ENCODE results near the gene MAST2. TPM values are rescaled to one million over a fixed set of nuclear protein-coding genes. Genes with fewer than 3 reads are reported as not detected.

MAST2 gene
- total RNA-seq, 1 experiment from 2014 or later = 36.2 TPM

DNA sequence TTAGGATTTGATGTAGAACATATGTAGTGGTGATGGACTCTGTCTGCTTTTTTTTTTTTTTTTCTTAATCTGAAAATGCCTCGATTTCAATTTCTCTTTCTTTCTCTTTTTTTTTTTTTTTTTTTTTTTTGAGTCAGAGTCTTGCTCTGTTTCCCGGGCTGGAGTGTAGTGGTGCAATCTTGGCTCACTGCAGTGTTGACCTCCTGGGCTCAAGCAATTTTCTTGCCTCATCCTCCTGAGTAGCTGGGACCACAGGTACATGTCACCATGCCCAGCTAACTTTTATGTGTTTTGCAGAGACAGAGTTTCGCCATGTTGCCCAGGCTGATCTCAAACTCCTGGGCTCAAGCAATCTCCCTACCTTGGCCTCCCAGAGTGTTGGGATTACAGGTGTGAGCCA, 17.4 kb downstream of the MAST2 start:
- DNase-seq = no peak
- no TSS peak for BruUV-seq (replicated peaks)
- no peak overlapping the region for H3K27ac Mint-ChIP-seq (ENCODE audit: unreplicated experiment)
- no peaks in the 10 kb centered on the region for H3K9me3 Mint-ChIP-seq (ENCODE audit: low read depth, unreplicated experiment)
- TF ChIP-seq, protein P1, sequence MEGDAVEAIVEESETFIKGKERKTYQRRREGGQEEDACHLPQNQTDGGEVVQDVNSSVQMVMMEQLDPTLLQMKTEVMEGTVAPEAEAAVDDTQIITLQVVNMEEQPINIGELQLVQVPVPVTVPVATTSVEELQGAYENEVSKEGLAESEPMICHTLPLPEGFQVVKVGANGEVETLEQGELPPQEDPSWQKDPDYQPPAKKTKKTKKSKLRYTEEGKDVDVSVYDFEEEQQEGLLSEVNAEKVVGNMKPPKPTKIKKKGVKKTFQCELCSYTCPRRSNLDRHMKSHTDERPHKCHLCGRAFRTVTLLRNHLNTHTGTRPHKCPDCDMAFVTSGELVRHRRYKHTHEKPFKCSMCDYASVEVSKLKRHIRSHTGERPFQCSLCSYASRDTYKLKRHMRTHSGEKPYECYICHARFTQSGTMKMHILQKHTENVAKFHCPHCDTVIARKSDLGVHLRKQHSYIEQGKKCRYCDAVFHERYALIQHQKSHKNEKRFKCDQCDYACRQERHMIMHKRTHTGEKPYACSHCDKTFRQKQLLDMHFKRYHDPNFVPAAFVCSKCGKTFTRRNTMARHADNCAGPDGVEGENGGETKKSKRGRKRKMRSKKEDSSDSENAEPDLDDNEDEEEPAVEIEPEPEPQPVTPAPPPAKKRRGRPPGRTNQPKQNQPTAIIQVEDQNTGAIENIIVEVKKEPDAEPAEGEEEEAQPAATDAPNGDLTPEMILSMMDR (IDR thresholded peaks at IDR 0.05; ENCODE audit: unreplicated experiment) = no peak
- peaks cover 12% of the 10 kb centered on the region for H3K4me1 Mint-ChIP-seq (ENCODE audit: low read depth, unreplicated experiment)
- no peaks in the 10 kb centered on the region for H3K27me3 Mint-ChIP-seq (ENCODE audit: unreplicated experiment)
- intact Hi-C loops (cut with micrococcal nuclease; ENCODE audit: unreplicated experiment) = no loop called here
- H3K4me3 Mint-ChIP-seq (ENCODE audit: low read depth, unreplicated experiment) = no peak overlapping the region
- CTCF ChIA-PET = interaction anchor here (0.7 kb wide), 1 partner anchor 203 kb away, joined by 3 read pairs; no protein-coding TSS in a partner anchor
- peaks cover 4% of the 10 kb centered on the region for H3K36me3 Mint-ChIP-seq (ENCODE audit: insufficient read depth, unreplicated experiment)

DNA sequence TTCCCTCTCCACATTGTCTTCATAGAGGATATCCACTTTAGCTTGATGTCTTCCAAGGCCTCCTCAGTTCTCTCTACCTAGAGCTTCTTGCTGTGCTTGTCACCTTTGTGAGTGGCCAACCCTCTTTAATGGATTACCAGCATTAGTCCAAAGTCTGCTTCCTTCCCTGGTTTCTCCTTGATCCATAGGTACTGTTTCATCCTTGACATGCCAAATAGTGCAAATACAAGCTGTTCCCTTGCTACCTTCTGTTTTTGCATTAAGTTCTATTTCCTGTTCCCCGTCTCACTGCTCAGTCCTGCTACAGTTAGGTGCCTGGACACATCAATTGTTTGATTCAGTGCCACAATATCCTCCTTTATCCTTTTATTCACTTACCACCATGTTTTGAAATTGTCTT, 19.2 kb downstream of the MAST2 start:
- TF ChIP-seq, protein P1 (IDR thresholded peaks at IDR 0.05; ENCODE audit: unreplicated experiment) = no peak
- Mint-ChIP-seq H3K27me3 (ENCODE audit: unreplicated experiment) (no peaks in the 10 kb centered on the region), H3K4me1 (ENCODE audit: low read depth, unreplicated experiment) (peaks cover 12% of the 10 kb centered on the region), H3K27ac (ENCODE audit: unreplicated experiment) (no peak overlapping the region), H3K36me3 (ENCODE audit: insufficient read depth, unreplicated experiment) (peaks cover 4% of the 10 kb centered on the region), H3K4me3 (ENCODE audit: low read depth, unreplicated experiment) (no peak overlapping the region), H3K9me3 (ENCODE audit: low read depth, unreplicated experiment) (no peaks in the 10 kb centered on the region)
- BruUV-seq (replicated peaks) = no TSS peak
- no peak for DNase-seq
- CTCF ChIA-PET = interaction anchor here (1.1 kb wide), 1 partner anchor 10 kb away, joined by 3 read pairs; no protein-coding TSS in a partner anchor
- intact Hi-C loops (cut with micrococcal nuclease; ENCODE audit: unreplicated experiment) = no loop called here

DNA sequence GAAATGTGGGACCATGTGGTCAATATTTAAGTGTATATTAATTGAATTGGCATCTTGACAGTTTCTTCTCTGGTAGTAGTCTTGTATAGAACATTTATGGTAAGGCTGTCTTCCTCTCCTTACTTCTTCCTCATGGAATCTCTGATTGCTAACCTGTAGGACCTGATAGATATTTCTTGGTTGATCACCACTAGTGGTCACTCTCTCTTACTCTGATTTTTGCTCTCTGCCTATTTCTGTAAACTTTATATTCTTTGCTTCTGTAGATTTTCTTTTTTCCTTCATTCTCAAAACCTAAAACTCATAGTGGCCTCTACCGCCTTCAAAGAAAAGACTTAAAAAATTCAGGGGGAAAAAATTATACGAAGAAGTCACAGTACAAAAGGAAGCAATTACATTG, 21.2 kb downstream of the MAST2 start:
- CTCF ChIA-PET = no interaction called here
- Mint-ChIP-seq H3K4me3 (ENCODE audit: low read depth, unreplicated experiment) (no peak overlapping the region), H3K9me3 (ENCODE audit: low read depth, unreplicated experiment) (no peaks in the 10 kb centered on the region), H3K36me3 (ENCODE audit: insufficient read depth, unreplicated experiment) (peaks cover 4% of the 10 kb centered on the region), H3K27ac (ENCODE audit: unreplicated experiment) (no peak overlapping the region), H3K27me3 (ENCODE audit: unreplicated experiment) (no peaks in the 10 kb centered on the region), H3K4me1 (ENCODE audit: low read depth, unreplicated experiment) (peaks cover 12% of the 10 kb centered on the region)
- intact Hi-C loops (cut with micrococcal nuclease; ENCODE audit: unreplicated experiment) = no loop called here
- no TSS peak for BruUV-seq (replicated peaks)
- TF ChIP-seq, protein P1 (IDR thresholded peaks at IDR 0.05; ENCODE audit: unreplicated experiment) = no peak
- DNase-seq = no peak

DNA sequence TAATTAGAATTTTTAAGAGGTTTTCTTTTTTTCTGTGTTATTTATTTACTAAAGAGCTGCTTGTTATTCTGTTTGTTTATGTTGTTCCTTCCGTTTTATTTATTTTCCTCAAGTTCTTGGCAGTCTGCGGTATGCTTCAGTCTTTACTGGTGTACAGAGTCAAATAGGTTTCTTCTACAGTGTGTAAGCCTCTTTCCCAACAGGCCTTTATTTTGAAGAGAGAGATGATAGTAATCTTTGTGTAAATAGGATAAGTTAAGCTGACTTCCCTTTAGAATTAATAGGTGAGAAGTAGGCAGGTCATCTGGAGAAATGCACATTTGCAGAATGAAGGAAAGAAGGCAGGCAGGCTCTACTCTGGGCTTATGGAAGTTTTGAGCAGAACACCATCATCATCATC, 23.8 kb downstream of the MAST2 start:
- Mint-ChIP-seq H3K36me3 (ENCODE audit: insufficient read depth, unreplicated experiment) (peaks cover 4% of the 10 kb centered on the region), H3K27ac (ENCODE audit: unreplicated experiment) (no peak overlapping the region), H3K4me3 (ENCODE audit: low read depth, unreplicated experiment) (no peak overlapping the region), H3K4me1 (ENCODE audit: low read depth, unreplicated experiment) (peaks cover 10% of the 10 kb centered on the region), H3K9me3 (ENCODE audit: low read depth, unreplicated experiment) (no peaks in the 10 kb centered on the region), H3K27me3 (ENCODE audit: unreplicated experiment) (no peaks in the 10 kb centered on the region)
- no peak for DNase-seq
- intact Hi-C loops (cut with micrococcal nuclease; ENCODE audit: unreplicated experiment) = no loop called here
- BruUV-seq (replicated peaks) = no TSS peak
- CTCF ChIA-PET = interaction anchor here (0.6 kb wide), 2 partner anchors 172 to 891 kb away, joined by 4 to 7 read pairs; no protein-coding TSS in a partner anchor
- TF ChIP-seq, protein P1 (IDR thresholded peaks at IDR 0.05; ENCODE audit: unreplicated experiment) = no peak

Measured in Calu3 (cell line).